Measurements from ENCODE around the gene SLC25A44. TPM values are rescaled to one million over a fixed set of nuclear protein-coding genes. Genes with fewer than 3 reads are reported as not detected.

Gene SLC25A44
- total RNA-seq, 1 donor from 2014 or later: 21.3 TPM

DNA sequence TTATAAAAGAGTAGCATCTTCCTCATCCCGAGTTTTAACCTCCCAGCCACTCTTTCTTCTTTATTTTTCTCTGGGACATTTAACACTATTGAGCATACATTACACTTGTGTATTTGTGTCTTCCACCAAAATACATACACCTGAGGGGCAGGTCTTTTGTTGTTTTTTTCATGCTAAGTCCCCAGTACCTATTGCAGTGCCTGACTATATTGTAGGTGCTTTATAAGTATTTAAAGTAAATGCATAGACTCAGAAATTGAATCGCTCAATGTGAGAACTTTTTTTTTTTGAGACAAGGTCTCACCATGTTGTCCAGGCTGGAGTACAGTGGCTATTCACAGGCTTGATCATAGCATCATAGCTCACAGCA lies 48.3 kb upstream of the SLC25A44 start:
- peaks cover 2% of the 10 kb centered on the region for H3K36me3 Mint-ChIP-seq (ENCODE audit: low read depth, unreplicated experiment)
- peak overlapping the region; percentile 34 for H3K27ac Mint-ChIP-seq (ENCODE audit: unreplicated experiment)
- FAIRE-seq (no peak), DNase-seq (ENCODE audit: low read depth) (no peak)
- Histone ChIP-seq H3K9ac (ENCODE audit: low read length) (no peak overlapping the region), H3K4me1 (ENCODE audit: insufficient read depth, low read length) (peaks cover 24% of the 10 kb centered on the region), H4K20me1 (ENCODE audit: insufficient read depth, low read length) (peaks cover 33% of the 10 kb centered on the region), H3K27ac (ENCODE audit: low read depth, low read length) (no peak overlapping the region), H3K9me3 (ENCODE audit: insufficient read depth, low read depth, low read length) (no peaks in the 10 kb centered on the region), H3K4me2 (ENCODE audit: low read length) (peak overlapping the region; percentile 64), H3K79me2 (ENCODE audit: insufficient read depth, low read length) (no peaks in the 10 kb centered on the region), H3K27me3 (ENCODE audit: insufficient read depth, low read length) (peaks cover 15% of the 10 kb centered on the region), H3K36me3 (ENCODE audit: insufficient read depth, low read length) (peaks cover 4% of the 10 kb centered on the region), H2AFZ (ENCODE audit: low read depth, low read length) (no peak overlapping the region), H3K4me3 (ENCODE audit: insufficient read depth, low read depth, low read length) (no peak overlapping the region)
- H3K9me3 Mint-ChIP-seq (ENCODE audit: unreplicated experiment): no peaks in the 10 kb centered on the region
- peaks cover 22% of the 10 kb centered on the region for H3K27me3 Mint-ChIP-seq (ENCODE audit: low read depth, unreplicated experiment)
- H3K4me3 Mint-ChIP-seq (ENCODE audit: unreplicated experiment): no peak overlapping the region
- H3K4me1 Mint-ChIP-seq (ENCODE audit: low read depth, unreplicated experiment): peaks cover 17% of the 10 kb centered on the region
- TF ChIP-seq, protein P1, sequence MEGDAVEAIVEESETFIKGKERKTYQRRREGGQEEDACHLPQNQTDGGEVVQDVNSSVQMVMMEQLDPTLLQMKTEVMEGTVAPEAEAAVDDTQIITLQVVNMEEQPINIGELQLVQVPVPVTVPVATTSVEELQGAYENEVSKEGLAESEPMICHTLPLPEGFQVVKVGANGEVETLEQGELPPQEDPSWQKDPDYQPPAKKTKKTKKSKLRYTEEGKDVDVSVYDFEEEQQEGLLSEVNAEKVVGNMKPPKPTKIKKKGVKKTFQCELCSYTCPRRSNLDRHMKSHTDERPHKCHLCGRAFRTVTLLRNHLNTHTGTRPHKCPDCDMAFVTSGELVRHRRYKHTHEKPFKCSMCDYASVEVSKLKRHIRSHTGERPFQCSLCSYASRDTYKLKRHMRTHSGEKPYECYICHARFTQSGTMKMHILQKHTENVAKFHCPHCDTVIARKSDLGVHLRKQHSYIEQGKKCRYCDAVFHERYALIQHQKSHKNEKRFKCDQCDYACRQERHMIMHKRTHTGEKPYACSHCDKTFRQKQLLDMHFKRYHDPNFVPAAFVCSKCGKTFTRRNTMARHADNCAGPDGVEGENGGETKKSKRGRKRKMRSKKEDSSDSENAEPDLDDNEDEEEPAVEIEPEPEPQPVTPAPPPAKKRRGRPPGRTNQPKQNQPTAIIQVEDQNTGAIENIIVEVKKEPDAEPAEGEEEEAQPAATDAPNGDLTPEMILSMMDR (IDR thresholded peaks at IDR 0.05; ENCODE audit: insufficient read depth, low read depth, low read length): no peak
- TF ChIP-seq EZH2 (IDR thresholded peaks at IDR 0.05; ENCODE audit: insufficient read depth, low read length): no peak

- no peaks in the 10 kb centered on the region for H3K36me3 Mint-ChIP-seq (ENCODE audit: low read depth, unreplicated experiment)
- Histone ChIP-seq H3K9me3 (ENCODE audit: insufficient read depth, low read depth, low read length) (no peaks in the 10 kb centered on the region), H3K27me3 (ENCODE audit: insufficient read depth, low read length) (peaks cover 18% of the 10 kb centered on the region), H3K36me3 (ENCODE audit: insufficient read depth, low read length) (no peaks in the 10 kb centered on the region), H4K20me1 (ENCODE audit: insufficient read depth, low read length) (peaks cover 28% of the 10 kb centered on the region), H3K27ac (ENCODE audit: low read depth, low read length) (no peak overlapping the region), H3K9ac (ENCODE audit: low read length) (peak overlapping the region; percentile 24), H3K4me3 (ENCODE audit: insufficient read depth, low read depth, low read length) (no peak overlapping the region), H3K4me1 (ENCODE audit: insufficient read depth, low read length) (peaks cover 25% of the 10 kb centered on the region), H3K79me2 (ENCODE audit: insufficient read depth, low read length) (no peaks in the 10 kb centered on the region), H2AFZ (ENCODE audit: low read depth, low read length) (no peak overlapping the region), H3K4me2 (ENCODE audit: low read length) (peak overlapping the region; percentile 64)
- H3K27ac Mint-ChIP-seq (ENCODE audit: unreplicated experiment): peak overlapping the region; percentile 34
- no peak for TF ChIP-seq EZH2 (IDR thresholded peaks at IDR 0.05; ENCODE audit: insufficient read depth, low read length)
- TF ChIP-seq, protein P1 (IDR thresholded peaks at IDR 0.05; ENCODE audit: insufficient read depth, low read depth, low read length): peak; percentile 58
- peaks cover 17% of the 10 kb centered on the region for H3K4me1 Mint-ChIP-seq (ENCODE audit: low read depth, unreplicated experiment)
- FAIRE-seq (peak; percentile 73), DNase-seq (ENCODE audit: low read depth) (peak; percentile 91)
- no peaks in the 10 kb centered on the region for H3K9me3 Mint-ChIP-seq (ENCODE audit: unreplicated experiment)
- peak overlapping the region; percentile 8 for H3K4me3 Mint-ChIP-seq (ENCODE audit: unreplicated experiment)
- H3K27me3 Mint-ChIP-seq (ENCODE audit: low read depth, unreplicated experiment): peaks cover 24% of the 10 kb centered on the region
These were observed 47.7 kb upstream of the SLC25A44 start for GRCh38 chr1:156146020-156146768.

Measured in astrocyte (in vitro differentiated cells and primary cell).